ENCODE results near the gene VASN.

Gene VASN

DNA sequence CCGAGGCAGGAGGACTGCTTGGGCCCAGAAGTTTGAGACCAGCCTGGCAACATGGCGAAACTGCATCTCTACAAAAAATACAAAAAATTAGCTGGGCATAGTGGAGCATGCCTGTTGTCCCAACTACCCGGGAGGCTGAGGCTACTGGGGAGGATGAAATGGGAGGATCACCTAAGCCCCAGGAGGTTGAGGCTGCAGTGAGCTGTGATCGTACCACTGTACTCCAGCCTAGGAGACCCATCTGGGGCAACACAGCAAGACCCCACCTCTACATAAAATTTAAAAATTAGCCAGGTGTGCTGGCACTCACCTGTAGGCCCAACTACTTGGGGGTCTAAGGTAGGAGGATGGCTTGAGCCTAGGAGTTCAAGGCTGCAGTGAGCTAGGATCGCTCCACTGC is 22.3 kb upstream of the VASN start:
- no peak for DNase-seq (ENCODE audit: low read depth)
- Histone ChIP-seq H3K9ac (ENCODE audit: low read length) (peak overlapping the region; percentile 29), H3K9me3 (ENCODE audit: control insufficient read depth, low read length) (no peaks in the 10 kb centered on the region), H3K27me3 (replicated peaks; ENCODE audit: control insufficient read depth, insufficient read depth, low read length) (no peaks in the 10 kb centered on the region), H3K4me3 (ENCODE audit: low read length) (no peak overlapping the region), H3K36me3 (ENCODE audit: control insufficient read depth, insufficient read depth, low read length, severe bottlenecking) (no peaks in the 10 kb centered on the region), H3K4me1 (ENCODE audit: control insufficient read depth, insufficient read depth, low read length) (peaks cover 42% of the 10 kb centered on the region)

GRCh38 chr16:4350365-4350786 is 21.3 kb upstream of the VASN start:
- Histone ChIP-seq H3K4me1 (ENCODE audit: control insufficient read depth, insufficient read depth, low read length) (peaks cover 42% of the 10 kb centered on the region), H3K9ac (ENCODE audit: low read length) (peak overlapping the region; percentile 97), H3K27me3 (replicated peaks; ENCODE audit: control insufficient read depth, insufficient read depth, low read length) (no peaks in the 10 kb centered on the region), H3K4me3 (ENCODE audit: low read length) (peak overlapping the region; percentile 98), H3K9me3 (ENCODE audit: control insufficient read depth, low read length) (no peaks in the 10 kb centered on the region), H3K36me3 (ENCODE audit: control insufficient read depth, insufficient read depth, low read length, severe bottlenecking) (no peaks in the 10 kb centered on the region)
- no peak for DNase-seq (ENCODE audit: low read depth)

DNA sequence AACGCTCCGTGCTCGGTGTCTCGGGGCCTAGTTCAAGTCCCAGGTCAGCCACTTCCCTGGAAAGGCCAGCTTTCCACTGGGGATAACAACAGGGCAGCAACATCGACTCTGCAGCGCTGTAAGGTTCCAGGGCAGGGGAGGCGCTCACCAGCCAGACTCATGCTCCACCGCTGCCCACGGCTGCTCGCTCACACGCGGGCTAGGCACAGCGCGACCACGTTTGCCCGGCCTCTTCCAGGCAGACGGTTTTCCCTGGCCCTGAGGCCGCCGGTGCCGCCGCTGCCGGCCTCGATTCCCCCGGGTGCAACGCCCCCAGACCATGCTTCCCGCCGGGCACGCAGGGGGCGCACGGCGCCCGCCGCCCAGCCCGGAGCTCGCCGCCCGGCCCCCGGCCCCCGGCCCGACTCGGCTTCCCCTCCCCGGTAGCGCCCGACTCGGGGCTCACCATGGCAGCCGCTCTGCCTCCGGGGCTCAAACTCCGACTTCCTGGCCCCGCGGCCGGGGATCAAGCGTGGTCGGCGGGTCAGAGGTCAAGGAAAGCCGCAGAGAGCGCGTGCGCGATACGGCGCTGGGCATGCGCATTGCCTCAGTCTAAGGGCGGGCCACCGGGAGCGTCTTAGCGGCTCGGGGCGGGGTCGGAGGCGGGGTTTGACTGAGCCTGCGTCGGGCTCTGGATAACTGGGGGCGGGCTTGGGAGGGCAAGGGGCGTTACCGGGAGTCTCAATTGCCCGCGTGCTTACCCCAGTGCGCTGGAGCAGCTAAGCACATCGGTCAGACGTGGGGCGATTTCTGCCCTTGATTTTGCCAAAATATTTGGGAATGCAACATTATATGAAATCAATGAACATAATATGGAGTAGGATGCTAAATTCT is 20.6 kb upstream of the VASN start, which contains the start of gene PAM16:
TSS of gene PAM16 (minus strand) at position 535 of the 873 bp plus-strand sequence. CDS start at position 448, 87 bp downstream.
- Histone ChIP-seq H3K4me3 (ENCODE audit: low read length) (peak within 1 kb of the TSS; percentile 98), H3K4me1 (ENCODE audit: control insufficient read depth, insufficient read depth, low read length) (peaks cover 37% of the 10 kb centered on the region), H3K36me3 (ENCODE audit: control insufficient read depth, insufficient read depth, low read length, severe bottlenecking) (no peaks in the 10 kb centered on the region), H3K9ac (ENCODE audit: low read length) (peak within 1 kb of the TSS; percentile 97), H3K27me3 (replicated peaks; ENCODE audit: control insufficient read depth, insufficient read depth, low read length) (no peaks in the 10 kb centered on the region), H3K9me3 (ENCODE audit: control insufficient read depth, low read length) (no peaks in the 10 kb centered on the region)
- DNase-seq (ENCODE audit: low read depth) = peak; percentile 98

DNA sequence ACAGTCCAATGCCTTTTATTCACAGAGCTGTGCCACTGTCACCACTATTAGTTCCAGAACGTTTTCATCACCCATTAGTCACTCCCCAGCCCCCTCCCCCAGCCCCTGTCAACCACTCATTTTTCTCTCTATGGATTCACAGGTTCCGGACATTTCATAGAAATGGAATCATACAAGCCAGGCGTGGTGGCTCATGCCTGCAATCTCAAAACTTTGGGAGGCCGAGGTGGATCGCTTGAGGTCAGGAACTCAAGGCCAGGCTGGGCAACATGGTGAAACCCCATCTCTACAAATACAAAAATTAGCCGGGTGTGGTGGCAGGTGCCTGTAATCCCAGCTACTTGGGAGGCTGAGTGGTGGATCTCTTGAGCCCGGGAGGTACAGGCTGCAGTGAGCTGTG is 19.8 kb upstream of the VASN start:
- peak; percentile 38 for DNase-seq (ENCODE audit: low read depth)
- Histone ChIP-seq H3K4me3 (ENCODE audit: low read length) (peak overlapping the region; percentile 9), H3K4me1 (ENCODE audit: control insufficient read depth, insufficient read depth, low read length) (peaks cover 28% of the 10 kb centered on the region), H3K9ac (ENCODE audit: low read length) (no peak overlapping the region), H3K36me3 (ENCODE audit: control insufficient read depth, insufficient read depth, low read length, severe bottlenecking) (no peaks in the 10 kb centered on the region), H3K9me3 (ENCODE audit: control insufficient read depth, low read length) (no peaks in the 10 kb centered on the region), H3K27me3 (replicated peaks; ENCODE audit: control insufficient read depth, insufficient read depth, low read length) (no peaks in the 10 kb centered on the region)

DNA sequence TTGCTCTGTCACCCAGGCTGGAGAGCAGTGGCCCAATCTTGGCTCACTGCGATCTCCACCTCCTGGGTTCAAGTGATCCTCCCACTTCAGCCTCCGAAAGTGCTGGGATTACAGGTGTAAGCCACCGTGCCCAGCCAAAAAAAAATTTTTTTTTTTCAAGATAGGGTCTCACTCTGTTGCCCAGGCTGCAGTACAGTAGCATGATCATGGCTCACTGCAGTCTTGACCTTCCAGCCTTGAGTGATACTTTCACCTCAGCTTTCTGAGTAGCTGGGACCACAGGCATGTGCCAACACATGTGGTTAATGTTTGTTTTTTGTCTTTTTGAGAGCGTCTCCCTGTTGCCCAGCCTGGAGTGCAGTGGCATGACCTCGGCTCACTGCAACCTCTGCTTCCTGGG is 18.8 kb upstream of the VASN start:
- H3K36me3 ChIP-seq (ENCODE audit: control insufficient read depth, insufficient read depth, low read length, severe bottlenecking) = no peaks in the 10 kb centered on the region
- H3K27me3 ChIP-seq (replicated peaks; ENCODE audit: control insufficient read depth, insufficient read depth, low read length) = no peaks in the 10 kb centered on the region

DNA sequence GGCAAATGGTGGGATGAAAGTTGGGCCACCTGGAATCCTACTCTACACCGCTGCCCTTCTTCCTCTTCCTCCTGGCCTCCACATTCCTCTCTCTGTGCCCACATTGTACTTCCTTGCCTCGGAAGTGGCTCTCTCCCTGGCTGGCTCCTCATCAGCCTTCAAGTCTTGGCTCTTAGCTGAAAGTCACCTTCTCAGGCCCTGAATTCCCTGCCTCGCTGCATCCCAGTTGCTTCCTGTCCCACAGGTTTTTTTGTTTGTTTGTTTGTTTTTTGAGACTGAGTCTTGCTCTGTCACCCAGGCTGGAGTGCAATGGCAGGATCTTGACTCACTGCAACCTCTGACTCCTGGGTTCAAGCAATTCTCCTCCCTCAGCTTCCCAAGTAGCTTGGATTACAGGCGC is 18.0 kb upstream of the VASN start:
- Histone ChIP-seq H3K4me1 (ENCODE audit: control insufficient read depth, insufficient read depth, low read length) (peaks cover 13% of the 10 kb centered on the region), H3K27me3 (replicated peaks; ENCODE audit: control insufficient read depth, insufficient read depth, low read length) (no peaks in the 10 kb centered on the region), H3K4me3 (ENCODE audit: low read length) (no peak overlapping the region), H3K36me3 (ENCODE audit: control insufficient read depth, insufficient read depth, low read length, severe bottlenecking) (no peaks in the 10 kb centered on the region), H3K9me3 (ENCODE audit: control insufficient read depth, low read length) (no peaks in the 10 kb centered on the region), H3K9ac (ENCODE audit: low read length) (no peak overlapping the region)
- no peak for DNase-seq (ENCODE audit: low read depth)

More for the DNA sequence above, 18.8 kb upstream of the VASN start:
- Histone ChIP-seq H3K9me3 (ENCODE audit: control insufficient read depth, low read length) (no peaks in the 10 kb centered on the region), H3K4me3 (ENCODE audit: low read length) (no peak overlapping the region), H3K9ac (ENCODE audit: low read length) (no peak overlapping the region), H3K4me1 (ENCODE audit: control insufficient read depth, insufficient read depth, low read length) (peaks cover 19% of the 10 kb centered on the region)
- no peak for DNase-seq (ENCODE audit: low read depth)

DNA sequence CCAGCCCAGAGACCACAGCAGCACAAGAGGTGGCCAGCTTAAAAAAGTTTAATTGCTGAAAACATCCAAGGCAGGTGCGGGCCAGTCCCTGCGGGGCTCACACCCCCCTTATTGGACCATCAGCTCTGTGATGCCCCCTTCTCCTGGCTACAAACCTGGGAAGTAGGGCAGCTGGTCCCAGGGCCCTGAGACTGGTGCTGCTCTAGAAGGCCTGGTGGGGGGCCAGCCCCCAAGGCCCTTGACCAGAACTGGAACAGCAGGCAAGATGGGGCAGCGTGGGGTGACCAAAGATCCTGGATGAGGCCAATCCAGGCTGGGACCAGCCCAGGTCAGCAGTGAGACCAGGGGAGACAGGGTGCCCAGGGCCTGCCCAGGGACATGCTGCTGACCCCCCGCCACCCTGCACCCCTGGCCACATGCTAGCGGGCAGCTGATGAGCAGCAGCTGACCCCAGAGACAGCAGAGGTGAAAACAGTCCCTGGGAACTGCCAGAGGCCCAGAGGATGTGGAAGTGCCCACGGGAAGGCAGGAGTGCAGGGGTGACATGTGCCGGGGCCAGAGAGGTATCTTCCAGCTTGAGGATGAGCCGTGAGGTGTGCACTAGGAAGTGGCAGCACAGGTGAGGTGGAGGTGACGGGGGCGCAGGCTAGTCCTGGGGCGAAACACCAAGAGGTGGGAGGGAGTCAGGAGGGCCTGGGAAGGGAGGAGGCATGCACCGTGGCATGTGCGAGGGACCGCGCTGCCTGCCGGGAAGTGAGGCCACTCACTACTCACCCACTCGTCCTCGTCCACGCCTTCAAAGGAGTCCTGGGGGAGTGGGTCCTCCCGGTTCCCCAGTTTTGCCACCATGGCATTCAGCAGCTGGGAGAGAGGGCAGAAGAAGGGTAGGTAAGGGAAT is 16.9 kb upstream of the VASN start:
- Histone ChIP-seq H3K36me3 (ENCODE audit: control insufficient read depth, insufficient read depth, low read length, severe bottlenecking) (no peaks in the 10 kb centered on the region), H3K4me3 (ENCODE audit: low read length) (no peak overlapping the region), H3K4me1 (ENCODE audit: control insufficient read depth, insufficient read depth, low read length) (peaks cover 10% of the 10 kb centered on the region), H3K9ac (ENCODE audit: low read length) (no peak overlapping the region), H3K9me3 (ENCODE audit: control insufficient read depth, low read length) (no peaks in the 10 kb centered on the region), H3K27me3 (replicated peaks; ENCODE audit: control insufficient read depth, insufficient read depth, low read length) (no peaks in the 10 kb centered on the region)
- DNase-seq (ENCODE audit: low read depth) = no peak

DNA sequence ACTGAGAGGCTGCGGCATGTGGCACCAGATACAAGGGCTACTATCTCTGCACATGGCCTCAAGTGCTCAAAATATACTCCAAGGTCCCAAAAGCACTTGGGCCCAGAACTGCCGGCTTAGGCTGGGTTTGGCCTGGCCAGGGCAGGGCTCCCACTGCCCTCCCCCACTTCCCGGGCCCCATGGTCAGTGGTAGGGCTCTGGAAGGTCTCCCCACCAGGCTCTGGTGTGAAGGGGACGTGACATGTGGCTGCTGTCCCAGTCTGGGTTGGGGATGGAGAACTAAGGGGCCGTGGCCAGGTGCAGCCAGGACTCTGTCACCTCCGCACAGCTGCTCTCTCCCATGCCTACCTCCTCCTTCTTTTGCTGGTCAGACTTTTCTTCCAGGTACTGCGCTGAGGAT is 14.8 kb upstream of the VASN start:
- no peak for DNase-seq (ENCODE audit: low read depth)
- Histone ChIP-seq H3K4me1 (ENCODE audit: control insufficient read depth, insufficient read depth, low read length) (no peaks in the 10 kb centered on the region), H3K9me3 (ENCODE audit: control insufficient read depth, low read length) (no peaks in the 10 kb centered on the region), H3K36me3 (ENCODE audit: control insufficient read depth, insufficient read depth, low read length, severe bottlenecking) (no peaks in the 10 kb centered on the region), H3K9ac (ENCODE audit: low read length) (no peak overlapping the region), H3K27me3 (replicated peaks; ENCODE audit: control insufficient read depth, insufficient read depth, low read length) (no peaks in the 10 kb centered on the region), H3K4me3 (ENCODE audit: low read length) (no peak overlapping the region)

GRCh38 chr16:4358236-4358635 is 13.4 kb upstream of the VASN start:
- H3K4me3 ChIP-seq (ENCODE audit: low read length) = no peak overlapping the region
- no peaks in the 10 kb centered on the region for H3K9me3 ChIP-seq (ENCODE audit: control insufficient read depth, low read length)
- no peaks in the 10 kb centered on the region for H3K36me3 ChIP-seq (ENCODE audit: control insufficient read depth, insufficient read depth, low read length, severe bottlenecking)
- no peak overlapping the region for H3K9ac ChIP-seq (ENCODE audit: low read length)
- H3K27me3 ChIP-seq (replicated peaks; ENCODE audit: control insufficient read depth, insufficient read depth, low read length) = no peaks in the 10 kb centered on the region
- DNase-seq (ENCODE audit: low read depth) = no peak
- H3K4me1 ChIP-seq (ENCODE audit: control insufficient read depth, insufficient read depth, low read length) = no peaks in the 10 kb centered on the region

DNA sequence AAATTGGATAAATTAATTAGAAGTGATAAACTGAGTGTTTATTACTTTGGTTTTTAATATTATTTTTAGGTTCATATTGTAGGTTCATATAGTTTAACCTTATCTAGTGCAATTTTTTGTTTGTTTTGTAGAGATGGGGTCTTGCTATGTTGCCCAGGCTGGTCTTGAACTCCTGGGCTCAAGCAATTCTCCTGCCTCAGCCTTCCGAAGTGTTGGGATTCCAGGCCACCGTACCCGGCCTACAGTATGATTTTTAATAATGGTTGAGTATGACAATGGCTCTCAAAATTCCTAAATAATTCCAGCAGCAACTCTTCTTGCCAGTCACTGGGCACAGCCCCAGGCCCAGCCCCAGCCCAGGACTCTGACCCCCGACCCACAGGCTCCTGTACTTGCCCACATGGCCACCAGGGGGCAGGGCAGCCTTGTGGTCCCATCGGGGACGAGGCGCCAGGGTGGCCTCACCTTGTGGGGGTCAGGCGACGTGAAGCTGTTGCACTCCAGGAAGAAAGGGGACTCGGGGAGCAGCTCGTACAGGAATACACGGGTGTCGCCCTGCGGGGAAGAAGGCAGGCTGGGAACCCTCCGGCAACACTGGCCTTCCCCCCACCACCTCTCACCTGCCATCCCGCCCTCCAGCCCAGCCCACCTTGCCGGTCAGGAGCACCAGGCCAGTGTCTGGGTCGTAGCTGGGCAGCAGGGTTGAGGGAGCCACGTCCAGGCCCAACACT is 12.7 kb upstream of the VASN start:
- Histone ChIP-seq H3K9me3 (ENCODE audit: control insufficient read depth, low read length) (no peaks in the 10 kb centered on the region), H3K4me3 (ENCODE audit: low read length) (no peak overlapping the region), H3K9ac (ENCODE audit: low read length) (no peak overlapping the region), H3K36me3 (ENCODE audit: control insufficient read depth, insufficient read depth, low read length, severe bottlenecking) (no peaks in the 10 kb centered on the region), H3K27me3 (replicated peaks; ENCODE audit: control insufficient read depth, insufficient read depth, low read length) (no peaks in the 10 kb centered on the region), H3K4me1 (ENCODE audit: control insufficient read depth, insufficient read depth, low read length) (no peaks in the 10 kb centered on the region)
- DNase-seq (ENCODE audit: low read depth) = peak; percentile 82

DNA sequence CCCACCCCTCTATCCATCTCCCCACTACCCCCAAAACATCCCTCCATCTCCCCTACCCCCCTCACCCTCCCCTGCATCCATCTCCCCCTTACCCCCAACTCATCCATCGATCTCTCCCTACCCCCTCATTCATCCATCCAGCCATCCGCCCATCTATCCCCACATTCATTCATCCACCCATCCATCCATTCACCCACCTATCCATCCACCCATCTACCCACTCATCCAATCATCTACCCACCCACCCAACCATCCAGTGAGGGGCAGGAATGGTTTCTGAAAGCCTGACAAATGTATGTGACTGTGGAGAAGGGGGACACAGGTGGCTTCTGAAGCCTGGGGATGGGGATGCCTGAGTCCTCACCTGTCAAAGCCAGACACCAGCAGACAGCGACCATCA is 11.7 kb upstream of the VASN start:
- Histone ChIP-seq H3K9ac (ENCODE audit: low read length) (no peak overlapping the region), H3K27me3 (replicated peaks; ENCODE audit: control insufficient read depth, insufficient read depth, low read length) (no peaks in the 10 kb centered on the region), H3K4me3 (ENCODE audit: low read length) (no peak overlapping the region), H3K36me3 (ENCODE audit: control insufficient read depth, insufficient read depth, low read length, severe bottlenecking) (no peaks in the 10 kb centered on the region), H3K4me1 (ENCODE audit: control insufficient read depth, insufficient read depth, low read length) (no peaks in the 10 kb centered on the region), H3K9me3 (ENCODE audit: control insufficient read depth, low read length) (no peaks in the 10 kb centered on the region)
- no peak for DNase-seq (ENCODE audit: low read depth)
